ENCODE measurements around the gene PLCB1.

DNA sequence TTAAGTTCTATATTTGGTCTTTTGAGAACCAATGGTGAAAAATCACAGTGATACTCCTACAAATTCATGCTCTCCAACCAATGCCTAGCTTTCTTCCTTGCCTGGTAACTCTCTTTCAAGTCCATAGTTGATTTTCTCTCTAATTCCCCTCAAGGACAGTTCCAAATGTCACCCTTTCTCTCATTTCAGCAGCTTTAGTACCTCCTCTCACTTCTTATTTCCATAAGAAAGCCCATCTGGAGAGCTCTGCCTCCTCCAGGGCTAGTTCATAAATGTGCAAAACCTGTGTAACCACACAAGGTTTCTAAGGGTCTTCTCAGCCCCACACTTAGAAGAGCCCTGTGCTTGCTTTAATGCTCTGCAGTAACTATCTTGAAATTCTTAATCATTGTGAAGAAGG is 781.4 kb downstream of the PLCB1 start:
- TF ChIP-seq, protein P1, sequence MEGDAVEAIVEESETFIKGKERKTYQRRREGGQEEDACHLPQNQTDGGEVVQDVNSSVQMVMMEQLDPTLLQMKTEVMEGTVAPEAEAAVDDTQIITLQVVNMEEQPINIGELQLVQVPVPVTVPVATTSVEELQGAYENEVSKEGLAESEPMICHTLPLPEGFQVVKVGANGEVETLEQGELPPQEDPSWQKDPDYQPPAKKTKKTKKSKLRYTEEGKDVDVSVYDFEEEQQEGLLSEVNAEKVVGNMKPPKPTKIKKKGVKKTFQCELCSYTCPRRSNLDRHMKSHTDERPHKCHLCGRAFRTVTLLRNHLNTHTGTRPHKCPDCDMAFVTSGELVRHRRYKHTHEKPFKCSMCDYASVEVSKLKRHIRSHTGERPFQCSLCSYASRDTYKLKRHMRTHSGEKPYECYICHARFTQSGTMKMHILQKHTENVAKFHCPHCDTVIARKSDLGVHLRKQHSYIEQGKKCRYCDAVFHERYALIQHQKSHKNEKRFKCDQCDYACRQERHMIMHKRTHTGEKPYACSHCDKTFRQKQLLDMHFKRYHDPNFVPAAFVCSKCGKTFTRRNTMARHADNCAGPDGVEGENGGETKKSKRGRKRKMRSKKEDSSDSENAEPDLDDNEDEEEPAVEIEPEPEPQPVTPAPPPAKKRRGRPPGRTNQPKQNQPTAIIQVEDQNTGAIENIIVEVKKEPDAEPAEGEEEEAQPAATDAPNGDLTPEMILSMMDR (IDR thresholded peaks at IDR 0.05; ENCODE audit: low read length): no peak
- TF ChIP-seq EZH2 (IDR thresholded peaks at IDR 0.05; ENCODE audit: borderline replicate concordance, low read length): no peak
